MM.1S (cell line): ENCODE data around the gene TGM5.

Source experiments
- DNase-seq: peaks from one replicate; pipeline ENCODE4 v3.0.0-alpha.2; 2015
- H2AFZ ChIP-seq: fragments of 300-600 bp; sonication (generic); 2 replicates; pipeline ENCODE4 v1.6.0; 2016; ENCODE audit warnings: antibody characterized with exemption, low read length
- H3F3A ChIP-seq: fragments of 300-600 bp; sonication (generic); 2 replicates; pipeline ENCODE4 v1.6.1; 2016; ENCODE audit warnings: mild to moderate bottlenecking, antibody characterized with exemption, low read length, moderate library complexity, mixed read lengths; ENCODE audit not compliant: insufficient read depth
- H3K27ac ChIP-seq: fragments of 300-600 bp; sonication (generic); 2 replicates; pipeline ENCODE4 v1.5.1; 2016; ENCODE audit warnings: mild to moderate bottlenecking, low read length
- H3K27me3 ChIP-seq: fragments of 300-600 bp; sonication (generic); replicated peaks from 2 replicates; pipeline ENCODE4 v1.6.0; 2016; ENCODE audit warnings: low read length; ENCODE audit not compliant: insufficient read depth
- H3K36me3 ChIP-seq: fragments of 300-600 bp; sonication (generic); replicated peaks from 2 replicates; pipeline ENCODE4 v1.6.1; 2016; ENCODE audit warnings: mild to moderate bottlenecking, low read length, mixed read lengths; ENCODE audit not compliant: insufficient read depth
- H3K4me1 ChIP-seq: fragments of 300-600 bp; sonication (generic); 2 replicates; pipeline ENCODE4 v1.6.1; 2016; ENCODE audit warnings: low read length, mixed read lengths
- H3K4me2 ChIP-seq: fragments of 300-600 bp; sonication (generic); 2 replicates; pipeline ENCODE4 v1.6.0; 2016; ENCODE audit warnings: low read depth, low read length
- H3K4me3 ChIP-seq: fragments of 300-600 bp; sonication (generic); 2 replicates; pipeline ENCODE4 v1.5.1; 2016; ENCODE audit warnings: low read length, mixed read lengths
- H3K79me2 ChIP-seq: fragments of 300-600 bp; sonication (generic); 2 replicates; pipeline ENCODE4 v1.6.1; 2016; ENCODE audit warnings: mixed run types, low read length, mixed read lengths
- H3K9ac ChIP-seq: fragments of 300-600 bp; sonication (generic); 2 replicates; pipeline ENCODE4 v1.6.1; 2016; ENCODE audit warnings: low read length, mixed read lengths
- H3K9me2 ChIP-seq: fragments of 300-600 bp; sonication (generic); replicated peaks from 2 replicates; pipeline ENCODE4 v1.6.1; 2016; ENCODE audit warnings: mild to moderate bottlenecking, low read length, mixed read lengths; ENCODE audit not compliant: insufficient read depth
- H3K9me3 ChIP-seq: fragments of 300-600 bp; sonication (generic); replicated peaks from 2 replicates; pipeline ENCODE4 v1.6.1; 2016; ENCODE audit warnings: mild to moderate bottlenecking, low read length, mixed read lengths; ENCODE audit not compliant: insufficient read depth
- H4K20me1 ChIP-seq: fragments of 300-600 bp; sonication (generic); 2 replicates; pipeline ENCODE4 v1.6.1; 2016; ENCODE audit warnings: mild to moderate bottlenecking, low read length, moderate library complexity, mixed read lengths; ENCODE audit not compliant: insufficient read depth
- EZH2 ChIP-seq: fragments of 300-600 bp; sonication (generic); optimal IDR thresholded peaks from 2 replicates; pipeline ENCODE3; 2017; ENCODE audit warnings: low read depth, mild to moderate bottlenecking, antibody characterized with exemption, low read length, mixed read lengths
- EZH2phosphoT487 ChIP-seq: fragments of 300-600 bp; sonication (generic); IDR thresholded peaks from 2 replicates; pipeline ENCODE4 v1.6.1; 2018; ENCODE audit warnings: antibody characterized with exemption, low read length
- TF ChIP-seq, protein P1 (sequence below): fragments of 300-600 bp; sonication (generic); IDR thresholded peaks from 2 replicates; pipeline ENCODE4 v1.5.1; 2016; ENCODE audit warnings: antibody characterized with exemption, low read length, mixed read lengths

TGM5 gene

DNA sequence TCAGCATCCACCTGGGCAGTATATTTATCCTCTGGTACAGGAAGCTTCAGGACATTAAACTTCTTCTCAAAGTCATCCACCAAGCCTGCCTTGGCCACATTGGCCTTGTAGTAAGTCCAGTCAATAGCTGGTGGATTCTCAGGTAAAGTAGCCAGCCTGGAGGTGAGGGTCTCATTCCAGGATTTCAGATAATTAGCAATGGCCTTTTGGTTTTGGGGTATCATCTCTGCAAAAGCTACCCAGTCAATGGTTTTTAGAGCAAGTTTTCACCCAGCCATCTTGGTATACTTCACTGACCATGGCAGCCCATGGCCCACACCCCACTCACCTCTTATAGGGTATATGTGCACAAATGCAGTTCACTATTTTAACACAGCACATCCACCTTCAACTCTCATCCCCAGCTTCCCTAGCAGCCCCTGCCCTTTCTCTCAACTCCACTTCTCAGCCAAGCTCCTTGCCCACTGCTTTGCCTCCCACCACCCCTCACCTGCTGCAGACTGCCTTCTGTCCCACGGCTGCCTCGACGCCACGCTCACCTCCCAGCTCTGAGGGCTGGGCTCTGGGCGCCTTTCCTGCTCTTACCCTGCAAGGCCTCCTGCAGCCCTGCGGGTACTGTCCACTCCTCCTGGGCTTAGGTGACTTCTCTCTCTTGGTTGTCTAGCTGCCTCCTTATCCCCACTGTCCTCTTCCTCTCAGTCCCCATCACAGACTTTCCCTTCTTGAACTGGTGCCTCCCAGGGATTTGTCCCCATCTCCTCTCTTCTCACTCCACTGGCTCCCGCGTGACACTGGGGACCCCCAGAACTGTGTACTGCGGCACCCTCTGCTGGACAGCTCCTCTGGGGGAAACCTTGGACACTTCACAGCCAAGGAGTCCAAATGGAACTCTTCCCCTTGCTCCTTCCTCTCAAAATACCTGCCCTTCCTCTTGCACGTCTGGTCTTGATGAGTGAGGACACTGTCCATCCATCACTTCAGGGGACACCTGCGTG is 1.7 kb upstream of the TGM5 start:
- H3K9me2 ChIP-seq = no peaks in the 10 kb centered on the region
- no peak overlapping the region for H3K27ac ChIP-seq
- no peaks in the 10 kb centered on the region for H3F3A ChIP-seq
- H2AFZ ChIP-seq = no peak overlapping the region
- DNase-seq = no peak
- H3K9ac ChIP-seq = no peak overlapping the region
- H3K27me3 ChIP-seq = no peaks in the 10 kb centered on the region
- H3K4me1 ChIP-seq = peaks cover 12% of the 10 kb centered on the region
- H3K36me3 ChIP-seq = no peaks in the 10 kb centered on the region
- H3K4me2 ChIP-seq = no peak overlapping the region
- no peaks in the 10 kb centered on the region for H4K20me1 ChIP-seq
- H3K9me3 ChIP-seq = no peaks in the 10 kb centered on the region
- no peak overlapping the region for H3K4me3 ChIP-seq
- H3K79me2 ChIP-seq = no peaks in the 10 kb centered on the region
- no peak for TF ChIP-seq EZH2phosphoT487
- TF ChIP-seq, protein P1, sequence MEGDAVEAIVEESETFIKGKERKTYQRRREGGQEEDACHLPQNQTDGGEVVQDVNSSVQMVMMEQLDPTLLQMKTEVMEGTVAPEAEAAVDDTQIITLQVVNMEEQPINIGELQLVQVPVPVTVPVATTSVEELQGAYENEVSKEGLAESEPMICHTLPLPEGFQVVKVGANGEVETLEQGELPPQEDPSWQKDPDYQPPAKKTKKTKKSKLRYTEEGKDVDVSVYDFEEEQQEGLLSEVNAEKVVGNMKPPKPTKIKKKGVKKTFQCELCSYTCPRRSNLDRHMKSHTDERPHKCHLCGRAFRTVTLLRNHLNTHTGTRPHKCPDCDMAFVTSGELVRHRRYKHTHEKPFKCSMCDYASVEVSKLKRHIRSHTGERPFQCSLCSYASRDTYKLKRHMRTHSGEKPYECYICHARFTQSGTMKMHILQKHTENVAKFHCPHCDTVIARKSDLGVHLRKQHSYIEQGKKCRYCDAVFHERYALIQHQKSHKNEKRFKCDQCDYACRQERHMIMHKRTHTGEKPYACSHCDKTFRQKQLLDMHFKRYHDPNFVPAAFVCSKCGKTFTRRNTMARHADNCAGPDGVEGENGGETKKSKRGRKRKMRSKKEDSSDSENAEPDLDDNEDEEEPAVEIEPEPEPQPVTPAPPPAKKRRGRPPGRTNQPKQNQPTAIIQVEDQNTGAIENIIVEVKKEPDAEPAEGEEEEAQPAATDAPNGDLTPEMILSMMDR = peak; percentile 12; the same call in 1 of the 2 replicates

DNA sequence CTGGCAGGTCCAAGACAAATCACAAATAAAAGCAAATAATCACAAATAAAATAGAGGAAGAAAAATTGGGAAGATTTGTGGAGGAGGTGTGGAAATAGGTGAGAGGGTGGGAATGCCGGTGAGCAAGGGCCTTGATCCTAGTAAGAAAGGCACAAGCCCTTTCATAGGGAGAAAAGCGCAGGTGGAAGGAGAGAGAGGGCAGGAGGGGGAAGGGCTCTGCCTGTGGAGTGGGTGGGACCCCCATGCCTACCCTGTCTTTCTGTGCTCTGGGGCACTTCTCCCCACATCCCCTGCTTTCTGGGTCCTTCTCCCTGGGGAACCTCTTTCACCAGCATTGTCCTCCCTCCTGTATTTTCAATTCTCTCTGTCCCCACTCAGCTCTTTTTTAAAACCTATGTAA is 711 bp upstream of the TGM5 start:
- H3K9ac ChIP-seq = no peak overlapping the region
- H3K79me2 ChIP-seq = no peaks in the 10 kb centered on the region
- no peaks in the 10 kb centered on the region for H3F3A ChIP-seq
- no peaks in the 10 kb centered on the region for H3K9me2 ChIP-seq
- H3K4me3 ChIP-seq = no peak overlapping the region
- no peak overlapping the region for H2AFZ ChIP-seq
- no peaks in the 10 kb centered on the region for H3K36me3 ChIP-seq
- no peaks in the 10 kb centered on the region for H3K9me3 ChIP-seq
- no peak for DNase-seq
- H4K20me1 ChIP-seq = no peaks in the 10 kb centered on the region
- H3K4me2 ChIP-seq = no peak overlapping the region
- TF ChIP-seq EZH2phosphoT487 = no peak
- TF ChIP-seq, protein P1 = no peak
- no peak for TF ChIP-seq EZH2
- no peaks in the 10 kb centered on the region for H3K27me3 ChIP-seq
- H3K27ac ChIP-seq = no peak overlapping the region
- peaks cover 12% of the 10 kb centered on the region for H3K4me1 ChIP-seq

DNA sequence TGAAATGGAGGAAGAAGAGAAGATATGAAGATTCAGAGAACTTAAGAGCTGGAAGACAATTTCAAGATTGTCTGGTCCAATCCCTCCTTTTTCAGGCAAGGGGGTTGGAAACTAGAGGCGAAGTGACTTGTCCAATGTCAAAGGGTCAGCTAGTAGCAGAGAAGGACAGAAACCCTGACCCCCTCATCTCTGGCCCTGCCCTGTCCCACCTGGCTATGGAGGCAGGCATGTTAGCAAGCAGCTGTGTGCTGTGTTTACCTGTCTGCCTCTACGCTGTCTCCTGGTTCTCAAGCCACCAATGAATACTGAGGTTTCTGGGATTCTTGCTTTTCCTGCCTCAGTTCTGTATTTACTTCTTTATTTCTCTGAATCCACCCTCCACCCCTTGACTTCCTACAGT is 342 bp downstream of the TGM5 start:
- Histone ChIP-seq H3K27ac (no peak overlapping the region), H3F3A (no peaks in the 10 kb centered on the region), H3K9me3 (no peaks in the 10 kb centered on the region), H3K9me2 (no peaks in the 10 kb centered on the region), H2AFZ (no peak overlapping the region), H3K79me2 (no peaks in the 10 kb centered on the region), H3K27me3 (no peaks in the 10 kb centered on the region), H3K4me3 (no peak overlapping the region), H3K9ac (no peak overlapping the region), H4K20me1 (no peaks in the 10 kb centered on the region), H3K36me3 (no peaks in the 10 kb centered on the region), H3K4me1 (peaks cover 12% of the 10 kb centered on the region), H3K4me2 (no peak overlapping the region)
- TF ChIP-seq, protein P1 = no peak
- TF ChIP-seq EZH2 (no peak), EZH2phosphoT487 (no peak)
- no peak for DNase-seq
